Fibroblast of mammary gland (primary cell): ENCODE measurements around the gene RNF4.
A peak's percentile ranks its signal among the peaks of the same experiment; 100 is the strongest.
"Not testable (repeated sequence)": the region's sequence is repeated elsewhere in the genome, so short reads cannot be mapped to it uniquely, and the experiment has no call there.

Source experiments
- DNase-seq: peaks from one replicate; pipeline ENCODE4 v3.0.0-alpha.2; 2010; ENCODE audit warnings: low read depth
- H3K4me3 ChIP-seq: 2 replicates; pipeline ENCODE4 v1.5.1; 2011; ENCODE audit warnings: low read depth, mild to moderate bottlenecking, low read length, moderate library complexity; ENCODE audit not compliant: control insufficient read depth
- TF ChIP-seq, protein P1 (sequence below): conservative IDR thresholded peaks from 2 replicates; pipeline ENCODE4 v1.5.1; 2011; ENCODE audit warnings: low read depth, low read length, inconsistent platforms; ENCODE audit not compliant: control insufficient read depth, insufficient read depth

RNF4 gene

DNA sequence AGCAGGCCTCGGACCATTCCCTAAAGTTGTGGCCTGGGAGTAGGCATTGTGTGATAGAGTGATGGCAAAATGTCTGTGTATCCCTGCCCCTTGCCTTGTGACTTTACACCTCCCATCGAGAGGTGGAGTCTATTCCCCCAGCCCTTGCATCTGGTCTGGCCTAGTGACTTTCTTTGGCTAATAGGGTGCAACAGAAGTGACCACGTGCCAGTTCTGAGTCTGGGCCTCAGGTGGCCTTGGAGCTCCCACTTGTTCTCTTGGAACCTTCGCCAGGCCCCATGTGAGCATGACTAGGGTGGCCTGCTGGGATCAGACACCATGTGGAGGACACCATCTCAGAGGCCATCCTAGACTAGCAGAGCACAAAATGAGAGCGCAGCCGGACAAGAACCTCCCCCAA is 3.9 kb upstream of the RNF4 start:
- no peak overlapping the region for H3K4me3 ChIP-seq
- TF ChIP-seq, protein P1, sequence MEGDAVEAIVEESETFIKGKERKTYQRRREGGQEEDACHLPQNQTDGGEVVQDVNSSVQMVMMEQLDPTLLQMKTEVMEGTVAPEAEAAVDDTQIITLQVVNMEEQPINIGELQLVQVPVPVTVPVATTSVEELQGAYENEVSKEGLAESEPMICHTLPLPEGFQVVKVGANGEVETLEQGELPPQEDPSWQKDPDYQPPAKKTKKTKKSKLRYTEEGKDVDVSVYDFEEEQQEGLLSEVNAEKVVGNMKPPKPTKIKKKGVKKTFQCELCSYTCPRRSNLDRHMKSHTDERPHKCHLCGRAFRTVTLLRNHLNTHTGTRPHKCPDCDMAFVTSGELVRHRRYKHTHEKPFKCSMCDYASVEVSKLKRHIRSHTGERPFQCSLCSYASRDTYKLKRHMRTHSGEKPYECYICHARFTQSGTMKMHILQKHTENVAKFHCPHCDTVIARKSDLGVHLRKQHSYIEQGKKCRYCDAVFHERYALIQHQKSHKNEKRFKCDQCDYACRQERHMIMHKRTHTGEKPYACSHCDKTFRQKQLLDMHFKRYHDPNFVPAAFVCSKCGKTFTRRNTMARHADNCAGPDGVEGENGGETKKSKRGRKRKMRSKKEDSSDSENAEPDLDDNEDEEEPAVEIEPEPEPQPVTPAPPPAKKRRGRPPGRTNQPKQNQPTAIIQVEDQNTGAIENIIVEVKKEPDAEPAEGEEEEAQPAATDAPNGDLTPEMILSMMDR = no peak
- no peak for DNase-seq

DNA sequence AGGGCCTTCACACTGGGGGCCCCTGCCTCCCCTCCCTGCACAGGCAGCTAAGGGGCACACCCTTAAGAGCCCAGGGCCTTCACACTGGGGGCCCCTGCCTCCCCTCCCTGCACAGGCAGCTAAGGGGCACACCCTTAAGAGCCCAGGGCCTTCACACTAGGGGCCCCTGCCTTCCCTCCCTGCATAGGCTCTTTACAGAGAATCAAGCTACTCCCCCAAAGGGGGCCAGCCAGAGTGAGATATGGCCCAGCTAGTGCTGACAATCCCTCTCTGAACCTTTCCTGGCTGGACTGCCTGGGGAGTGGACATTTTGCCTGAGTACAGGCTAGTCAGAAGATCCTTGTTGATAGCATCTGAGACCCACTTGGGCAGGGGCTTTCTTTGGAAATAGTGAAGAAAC is 3.4 kb upstream of the RNF4 start:
- H3K4me3 ChIP-seq, DNase-seq: not testable (repeated sequence)

DNA sequence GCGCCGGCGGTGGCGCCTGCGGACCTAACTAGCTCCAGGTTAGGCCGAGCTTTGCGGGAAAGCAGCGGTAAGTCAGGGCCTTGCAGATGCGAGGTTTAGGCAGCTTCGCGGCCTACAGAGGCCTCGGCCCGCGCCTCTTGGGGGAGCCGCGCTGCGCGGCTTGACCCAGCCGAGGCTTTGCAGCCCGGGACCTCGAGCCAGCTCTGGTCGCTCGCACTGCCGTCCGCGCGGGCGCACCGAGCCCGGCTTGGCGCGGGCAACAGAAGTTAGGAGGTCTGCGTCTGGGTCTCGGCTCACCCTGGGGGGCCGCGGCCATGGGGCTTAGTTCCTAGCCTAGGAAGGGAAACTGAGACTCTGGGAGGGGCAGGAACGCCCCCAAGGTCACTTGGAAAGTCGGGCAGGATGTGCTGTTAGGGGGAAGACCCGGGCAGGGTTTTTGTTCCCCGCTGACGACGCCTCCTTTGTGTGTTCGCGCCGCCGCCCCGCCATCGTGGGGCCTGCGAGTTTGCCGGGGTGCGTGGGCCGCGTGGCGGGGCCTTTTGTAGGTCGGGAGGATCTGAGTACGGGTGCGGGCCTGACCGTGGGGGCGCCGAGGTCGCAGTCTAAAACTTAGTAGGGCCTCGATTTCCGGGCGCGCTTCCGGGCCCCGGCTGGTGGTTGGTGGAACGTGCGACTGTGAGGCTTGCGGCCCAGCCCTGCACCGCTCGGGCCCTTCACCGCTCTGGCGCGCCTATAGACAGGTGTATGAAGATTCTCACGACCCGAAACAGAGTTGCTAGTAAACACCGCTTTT is 482 bp downstream of the RNF4 start:
- peak; percentile 27 for DNase-seq
- peak overlapping the region; percentile 85 for H3K4me3 ChIP-seq
- TF ChIP-seq, protein P1 = no peak

DNA sequence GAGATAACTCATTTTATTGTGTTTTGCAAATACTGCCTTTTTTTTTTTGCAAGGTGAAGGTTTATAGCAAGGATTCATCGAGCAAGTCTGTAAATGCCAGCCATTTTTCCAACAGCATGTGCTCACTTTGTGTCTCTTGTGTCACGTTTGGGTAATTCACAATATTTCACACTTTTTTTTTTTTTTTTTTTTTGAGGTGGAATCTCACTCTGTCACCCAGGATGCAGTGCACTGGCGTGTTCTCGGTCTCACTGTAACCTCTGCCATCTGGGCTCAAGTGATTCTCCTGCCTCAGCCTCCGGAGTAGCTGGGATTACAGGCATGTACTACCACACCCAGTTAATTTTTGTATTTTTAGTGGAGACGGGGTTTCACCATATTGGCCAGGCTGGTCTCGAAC is 1.9 kb downstream of the RNF4 start:
- H3K4me3 ChIP-seq = peak overlapping the region; percentile 85
- TF ChIP-seq, protein P1 = no peak
- DNase-seq = no peak

DNA sequence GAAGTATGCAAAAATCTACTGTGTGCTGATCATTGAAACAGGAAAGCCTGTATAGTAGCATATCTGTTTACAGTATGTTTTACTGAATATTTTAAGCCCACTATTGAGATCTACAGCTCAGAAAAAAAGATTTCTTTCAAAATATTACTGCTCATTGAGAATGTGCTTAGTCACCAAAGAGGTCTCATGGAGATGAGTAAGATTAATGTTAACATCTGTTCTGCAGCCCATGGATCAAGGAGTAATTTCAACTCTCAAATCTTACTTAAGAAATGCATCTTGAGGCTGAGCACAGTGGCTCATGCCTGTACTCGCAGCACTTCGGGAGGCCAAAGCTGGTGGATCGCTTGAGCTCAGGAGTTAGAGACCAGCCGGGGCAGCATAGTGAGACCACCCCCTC is 3.3 kb downstream of the RNF4 start:
- TF ChIP-seq, protein P1 = no peak
- DNase-seq = peak; percentile 87
- no peak overlapping the region for H3K4me3 ChIP-seq

DNA sequence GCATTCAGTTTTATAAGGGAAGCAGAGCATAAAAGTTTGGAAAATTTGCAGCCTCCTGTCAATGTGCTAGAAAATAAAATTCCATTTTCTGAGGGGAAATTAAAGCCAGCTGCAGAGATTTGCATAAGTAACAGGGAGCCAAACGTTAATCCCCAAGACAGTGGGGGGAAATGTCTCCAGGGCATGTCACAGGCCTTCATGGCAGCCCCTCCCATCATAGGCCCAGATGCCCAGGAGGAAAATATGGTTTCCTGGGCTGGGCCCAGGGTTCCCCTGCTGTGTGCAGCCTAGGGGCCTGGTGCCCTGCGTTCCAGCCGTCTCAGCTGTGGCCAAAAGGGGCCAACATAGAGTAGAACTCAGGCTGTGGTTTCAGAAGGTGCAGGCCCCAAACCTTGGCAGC is 9.3 kb downstream of the RNF4 start:
- no peak overlapping the region for H3K4me3 ChIP-seq
- DNase-seq = no peak
- TF ChIP-seq, protein P1 = no peak

DNA sequence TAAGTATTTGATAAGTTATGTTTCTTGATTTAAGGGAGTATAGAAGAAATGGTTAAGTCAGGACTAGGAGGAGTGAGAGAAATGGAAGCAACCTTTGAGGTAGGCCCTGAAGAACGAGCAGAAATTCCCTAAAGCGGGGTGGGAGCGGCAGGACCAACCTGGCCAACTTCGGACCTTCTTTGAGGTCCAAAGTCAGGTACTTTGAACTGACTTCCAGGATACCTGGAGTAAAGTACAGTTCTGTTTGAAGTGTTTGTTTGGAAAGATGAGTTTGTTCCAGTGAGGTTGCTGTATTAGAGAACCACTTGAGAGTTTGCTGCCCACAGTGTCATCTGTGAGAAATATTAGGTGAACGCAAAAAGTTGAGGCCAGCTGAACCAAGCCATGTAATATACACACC is 11.7 kb downstream of the RNF4 start:
- DNase-seq = no peak
- TF ChIP-seq, protein P1 = no peak
- no peak overlapping the region for H3K4me3 ChIP-seq
